ENCODE measurements around the gene TEX36. TPM values are rescaled to one million over a fixed set of nuclear protein-coding genes. Genes with fewer than 3 reads are reported as not detected.

TEX36 gene
- total RNA-seq, 1 experiment from 2014 or later: not detected

DNA sequence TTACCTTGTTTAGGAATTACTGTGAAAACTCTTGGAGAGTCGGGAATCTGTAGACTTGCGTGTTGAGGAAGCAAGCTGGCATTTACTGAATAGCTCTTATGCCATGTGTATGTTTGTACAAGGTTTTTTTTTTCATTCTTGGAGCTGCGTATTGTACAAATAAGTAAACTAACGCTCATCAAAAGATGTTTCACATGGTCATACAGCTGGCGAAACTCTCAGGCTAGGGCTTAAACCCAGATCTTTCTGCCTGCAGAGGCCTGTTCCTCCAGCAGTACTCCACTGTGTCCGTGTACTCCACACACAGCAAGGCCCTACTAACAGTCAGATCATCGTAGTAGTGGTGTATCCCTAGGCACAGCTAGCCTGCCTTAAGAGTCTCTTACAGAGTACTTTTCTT, 44.0 kb upstream of the TEX36 start:
- no peak overlapping the region for H3K27ac Mint-ChIP-seq
- Histone ChIP-seq H3K4me2 (ENCODE audit: insufficient read depth, insufficient read length, low read length) (no peak overlapping the region), H3K79me2 (ENCODE audit: insufficient read depth, low read length) (no peaks in the 10 kb centered on the region), H2BK15ac (ENCODE audit: low read depth, low read length) (no peak overlapping the region), H3K79me1 (ENCODE audit: insufficient read depth, low read depth, low read length, poor library complexity, severe bottlenecking) (no peaks in the 10 kb centered on the region), H3K23ac (ENCODE audit: insufficient read length, low read depth, low read length) (no peak overlapping the region), H2AFZ (ENCODE audit: low read length) (no peak overlapping the region), H2BK12ac (ENCODE audit: insufficient read length, low read depth, low read length) (no peak overlapping the region), H3K23me2 (ENCODE audit: insufficient read length, low read depth, low read length, poor library complexity, severe bottlenecking) (no peaks in the 10 kb centered on the region), H2BK20ac (ENCODE audit: low read depth, low read length, poor library complexity, severe bottlenecking) (no peak overlapping the region), H4K5ac (ENCODE audit: insufficient read length, low read depth, low read length) (no peak overlapping the region), H4K20me1 (ENCODE audit: control insufficient read depth, insufficient read depth, insufficient read length) (no peaks in the 10 kb centered on the region), H3K56ac (ENCODE audit: insufficient read length, low read depth, low read length) (no peak overlapping the region), H2BK5ac (ENCODE audit: insufficient read length, low read length) (no peak overlapping the region), H3K9me3 (ENCODE audit: control insufficient read depth, low read depth, low read length) (no peaks in the 10 kb centered on the region), H3K9ac (ENCODE audit: extremely low read depth, insufficient read length, low read length) (no peak overlapping the region), H3K14ac (ENCODE audit: insufficient read depth, low read length) (no peak overlapping the region), H3K27me3 (ENCODE audit: insufficient read depth, low read length) (no peaks in the 10 kb centered on the region), H2AK5ac (ENCODE audit: insufficient read length, low read length) (no peak overlapping the region), H3K18ac (ENCODE audit: insufficient read length, low read depth, low read length) (no peak overlapping the region), H3K4me1 (ENCODE audit: insufficient read depth, low read length) (no peaks in the 10 kb centered on the region), H3K4ac (ENCODE audit: low read depth, low read length) (no peak overlapping the region), H4K91ac (ENCODE audit: insufficient read length, low read depth, low read length) (no peak overlapping the region), H3T11ph (ENCODE audit: low read length) (no peak overlapping the region), H2BK120ac (ENCODE audit: low read depth, low read length, poor library complexity, severe bottlenecking) (no peak overlapping the region), H3K27ac (ENCODE audit: insufficient read length, low read depth, low read length) (no peak overlapping the region), H4K8ac (replicated peaks; ENCODE audit: insufficient read length, low read depth, low read length) (no peak overlapping the region)
- WGBS (ENCODE audit: extremely low coverage, insufficient read length, low lambda C conversion rate): no CpG with 5 or more reads among the region's 7 CpGs
- no peaks in the 10 kb centered on the region for H3K4me1 Mint-ChIP-seq
- no peak for TF ChIP-seq CTCF (conservative IDR thresholded peaks at IDR 0.05)
- H3K27me3 Mint-ChIP-seq (ENCODE audit: low read depth): no peaks in the 10 kb centered on the region
- H3K9me3 Mint-ChIP-seq: no peaks in the 10 kb centered on the region
- peaks cover 39 to 88% (median 80%) of the 10 kb centered on the region in 3 experiments for H3K36me3 Mint-ChIP-seq (ENCODE audit: insufficient read depth in 1 of 3, low read depth in 3 of 3)
- H3K4me3 Mint-ChIP-seq: no peak overlapping the region
- no peak for DNase-seq
